Glutamatergic neuron (in vitro differentiated cells): Measurements from ENCODE around the gene TMEM40. TPM values are rescaled to one million over a fixed set of nuclear protein-coding genes. Genes with fewer than 3 reads are reported as not detected.
"Not testable (repeated sequence)": the region's sequence is repeated elsewhere in the genome, so short reads cannot be mapped to it uniquely, and the experiment has no call there.

Source experiments
- DNase-seq: peaks from one replicate; pipeline ENCODE4 v3.0.0; 2022
- H3K27ac Mint-ChIP-seq: one replicate; pipeline ENCODE4 v1.8.0; 2020; ENCODE audit warnings: mild to moderate bottlenecking, mixed read lengths, inconsistent platforms; ENCODE audit not compliant: unreplicated experiment
- H3K27me3 Mint-ChIP-seq: one replicate; pipeline ENCODE4 v1.8.0; 2020; ENCODE audit warnings: mild to moderate bottlenecking, moderate library complexity, mixed read lengths, inconsistent platforms; ENCODE audit not compliant: unreplicated experiment
- H3K36me3 Mint-ChIP-seq: one replicate; pipeline ENCODE4 v1.8.0; 2020; ENCODE audit warnings: mild to moderate bottlenecking, mixed read lengths, inconsistent platforms; ENCODE audit not compliant: unreplicated experiment
- H3K4me1 Mint-ChIP-seq: one replicate; pipeline ENCODE4 v1.8.0; 2020; ENCODE audit warnings: mild to moderate bottlenecking, low read depth, mixed read lengths, inconsistent platforms; ENCODE audit not compliant: unreplicated experiment
- H3K4me3 Mint-ChIP-seq: one replicate; pipeline ENCODE4 v1.8.0; 2020; ENCODE audit warnings: mild to moderate bottlenecking, mixed read lengths, inconsistent platforms; ENCODE audit not compliant: unreplicated experiment
- H3K9me3 Mint-ChIP-seq: one replicate; pipeline ENCODE4 v1.8.0; 2020; ENCODE audit warnings: mild to moderate bottlenecking, moderate library complexity, mixed read lengths, inconsistent platforms; ENCODE audit not compliant: unreplicated experiment
- CTCF ChIP-seq: fragments of 200-600 bp; sonication (generic); IDR thresholded peaks from one replicate; pipeline ENCODE4 v1.5.0; 2021; ENCODE audit not compliant: partially characterized antibody, unreplicated experiment
- total RNA-seq: library from RNA; stranded (reverse); fragmentation: NEBNext Ultra II Directional; extraction: Animal tissue kit (Norgen Biotek cat#: 25700); gene quantifications from one replicate; pipeline ENCODE4 v1.2.1, GENCODE V29; 2021; ENCODE audit not compliant: unreplicated experiment

The TMEM40 gene
- total RNA-seq, 1 donor from 2014 or later, result not detected

GRCh38 chr3:12785096-12785495 lies 26.0 kb upstream of the TMEM40 start:
- Mint-ChIP-seq H3K4me1 (no peaks in the 10 kb centered on the region), H3K27ac (no peak overlapping the region), H3K27me3 (no peaks in the 10 kb centered on the region), H3K9me3 (peaks cover 1% of the 10 kb centered on the region), H3K4me3 (no peak overlapping the region), H3K36me3 (no peaks in the 10 kb centered on the region)
- no peak for DNase-seq
- no peak for TF ChIP-seq CTCF

DNA sequence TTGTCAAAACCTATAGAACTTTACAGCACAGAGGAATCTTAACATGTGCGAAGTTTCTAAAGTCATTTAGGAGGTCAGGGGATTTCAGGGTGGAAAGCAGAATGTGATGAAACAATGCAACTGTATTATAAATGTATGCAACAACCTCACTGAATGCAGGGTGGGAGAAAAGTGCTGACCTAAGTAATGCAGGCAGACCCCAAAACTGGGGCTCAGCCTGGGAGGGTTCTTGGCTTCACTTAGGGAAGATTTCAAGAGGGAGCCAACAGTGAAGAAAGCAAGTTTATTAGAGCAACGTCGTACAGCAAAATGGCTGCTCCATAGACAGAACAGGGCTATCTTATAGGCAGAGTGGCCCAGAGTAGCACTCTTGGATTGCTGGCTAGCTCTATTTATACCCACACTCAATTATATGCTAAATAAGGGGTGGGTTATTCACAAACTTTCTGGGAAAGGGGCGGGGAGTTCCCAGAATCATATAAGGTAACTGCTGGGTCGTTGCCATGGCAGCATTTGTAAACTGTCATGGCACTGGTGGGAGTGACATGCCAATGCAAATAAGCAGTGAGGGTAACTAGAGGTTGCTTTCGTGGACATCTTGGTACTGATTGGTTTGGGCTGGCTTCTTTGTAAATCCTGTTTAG lies 23.2 kb upstream of the TMEM40 start:
- H3K4me1 Mint-ChIP-seq, result no peaks in the 10 kb centered on the region
- no peak overlapping the region for H3K4me3 Mint-ChIP-seq
- H3K36me3 Mint-ChIP-seq, result no peaks in the 10 kb centered on the region
- no peak for TF ChIP-seq CTCF
- DNase-seq, result no peak
- H3K27ac Mint-ChIP-seq, result no peak overlapping the region
- no peaks in the 10 kb centered on the region for H3K27me3 Mint-ChIP-seq
- peaks cover 1% of the 10 kb centered on the region for H3K9me3 Mint-ChIP-seq

DNA sequence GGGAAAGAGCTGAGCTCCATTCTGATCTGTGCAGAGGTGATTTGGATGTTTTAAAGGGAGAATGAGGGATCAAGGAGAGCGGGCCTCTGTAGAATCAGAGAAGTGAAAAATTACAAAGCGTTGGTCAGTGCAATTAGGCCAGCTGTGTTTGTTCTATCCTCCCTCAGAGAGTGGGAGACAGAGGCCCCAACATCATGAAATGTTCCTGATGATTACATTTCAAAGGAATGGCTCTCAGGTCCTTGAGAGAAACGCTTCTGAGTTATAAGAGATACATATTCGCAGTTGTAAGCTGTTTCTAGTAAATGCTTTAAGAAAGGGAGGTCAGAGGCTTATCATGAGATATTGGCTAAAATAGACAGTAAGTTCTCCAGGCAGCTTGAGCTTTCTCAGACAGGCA lies 21.7 kb upstream of the TMEM40 start:
- no peaks in the 10 kb centered on the region for H3K4me1 Mint-ChIP-seq
- DNase-seq, result no peak
- H3K36me3 Mint-ChIP-seq, result no peaks in the 10 kb centered on the region
- TF ChIP-seq CTCF, result no peak
- no peak overlapping the region for H3K27ac Mint-ChIP-seq
- H3K4me3 Mint-ChIP-seq, result no peak overlapping the region
- H3K9me3 Mint-ChIP-seq, result peaks cover 3% of the 10 kb centered on the region
- peaks cover 1% of the 10 kb centered on the region for H3K27me3 Mint-ChIP-seq

DNA sequence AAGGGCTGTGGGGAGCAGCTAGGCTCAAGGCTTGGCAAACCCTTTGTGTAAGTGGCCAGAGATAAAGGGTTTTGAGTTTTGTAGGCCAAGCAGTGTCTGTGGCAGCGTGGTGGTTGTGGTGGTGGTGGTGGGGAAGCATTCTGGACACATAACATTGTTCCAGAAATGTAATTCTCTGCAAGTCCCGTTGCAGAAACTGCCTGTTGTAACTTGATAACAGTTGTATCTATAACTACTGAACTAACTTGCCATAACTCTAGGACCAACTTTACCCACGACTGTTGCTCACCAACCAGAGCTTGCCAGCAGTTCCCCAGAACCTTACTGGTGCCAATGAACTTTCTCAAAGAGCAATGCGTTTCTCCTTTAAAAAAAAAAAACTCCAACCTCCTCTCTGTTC lies 18.1 kb upstream of the TMEM40 start:
- H3K36me3 Mint-ChIP-seq, result no peaks in the 10 kb centered on the region
- H3K9me3 Mint-ChIP-seq, result peaks cover 1% of the 10 kb centered on the region
- no peak overlapping the region for H3K27ac Mint-ChIP-seq
- TF ChIP-seq CTCF, result no peak
- H3K27me3 Mint-ChIP-seq, result peaks cover 1% of the 10 kb centered on the region
- H3K4me1 Mint-ChIP-seq, result no peaks in the 10 kb centered on the region
- H3K4me3 Mint-ChIP-seq, result no peak overlapping the region
- no peak for DNase-seq

DNA sequence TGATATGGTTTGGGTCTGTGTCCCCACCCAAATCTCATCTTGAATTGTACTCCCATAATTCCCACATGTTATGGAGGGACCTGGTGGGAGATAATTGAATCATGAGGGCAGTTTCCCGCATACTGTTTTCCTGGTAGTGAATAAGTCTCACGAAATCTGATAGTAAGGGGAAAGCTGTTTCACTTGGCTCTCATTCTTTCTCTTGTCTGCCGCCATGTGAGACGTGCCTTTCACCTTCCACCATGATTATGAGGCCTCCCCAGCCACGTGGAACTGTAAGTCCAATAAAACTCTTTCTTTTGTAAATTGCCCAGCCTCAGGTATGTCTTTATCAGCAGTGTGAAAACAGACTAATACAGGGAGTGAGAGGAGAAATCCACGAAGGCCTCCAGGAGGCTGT lies 16.9 kb upstream of the TMEM40 start:
- H3K36me3 Mint-ChIP-seq, H3K4me3 Mint-ChIP-seq, H3K4me1 Mint-ChIP-seq, DNase-seq, H3K27ac Mint-ChIP-seq, H3K27me3 Mint-ChIP-seq, H3K9me3 Mint-ChIP-seq: not testable (repeated sequence)
